K562 (cell line): ENCODE results near the gene TTC9C. TPM values are rescaled to one million over a fixed set of nuclear protein-coding genes. Genes with fewer than 3 reads are reported as not detected.

Experiments used
- ELF2 ChIP-seq: fragments of 250-450 bp; sonication (Bioruptor Pico); IDR thresholded peaks from 2 replicates; pipeline ENCODE4 v1.5.0; 2021; ENCODE audit warnings: mild to moderate bottlenecking
- ETV1 ChIP-seq: fragments of 450-650 bp; conservative IDR thresholded peaks from 2 replicates; pipeline ENCODE4 v1.6.1; 2016; ENCODE audit warnings: missing genetic modification characterization, control low read depth, low read depth, missing compliant biosample characterization
- HCFC1 ChIP-seq: IDR thresholded peaks from 2 replicates; pipeline ENCODE4 v1.6.1; 2012; ENCODE audit warnings: low read depth, low read length, improper control_type of control experiment
- HDAC2 ChIP-seq: fragments of 450-650 bp; IDR thresholded peaks from 2 replicates; pipeline ENCODE4 v1.6.1; 2016; ENCODE audit warnings: mild to moderate bottlenecking
- IRF2 ChIP-seq: sonication (generic); formaldehyde crosslinking; IDR thresholded peaks from 2 replicates; pipeline ENCODE4 v1.8.1; 2022; ENCODE audit warnings: mild to moderate bottlenecking, missing genetic modification reagents
- JUNB ChIP-seq: fragments of 450-650 bp; formaldehyde crosslinking; conservative IDR thresholded peaks from 2 replicates; pipeline ENCODE4 v1.4.0; 2020; ENCODE audit warnings: mild to moderate bottlenecking
- KDM1A ChIP-seq, 2 experiments: fragments of 450-650 bp; IDR thresholded peaks; 2 replicates each; pipeline ENCODE4 v1.6.1; 2016; ENCODE audit warnings: mild to moderate bottlenecking in 2 of 2
- PTTG1 ChIP-seq: fragments of 450-650 bp; IDR thresholded peaks from 2 replicates; pipeline ENCODE4 v1.6.1; 2016; ENCODE audit warnings: low read depth, mild to moderate bottlenecking, missing genetic modification characterization, missing compliant biosample characterization
- RBBP5 ChIP-seq: fragments of 200-600 bp; sonication (generic); IDR thresholded peaks from 2 replicates; pipeline ENCODE4 v1.6.1; 2012; ENCODE audit warnings: borderline replicate concordance, mild to moderate bottlenecking, low read length, control low read depth, inconsistent platforms; ENCODE audit not compliant: insufficient read depth, poor library complexity, severe bottlenecking
- RBM22 ChIP-seq: fragments of 200-400 bp; formaldehyde crosslinking; IDR thresholded peaks from 2 replicates; pipeline ENCODE4 v1.6.1; 2018; ENCODE audit warnings: low read length, low read depth; ENCODE audit not compliant: poor library complexity, severe bottlenecking
- SAFB ChIP-seq: fragments of 200-400 bp; formaldehyde crosslinking; IDR thresholded peaks from 2 replicates; pipeline ENCODE4 v1.6.1; 2017; ENCODE audit warnings: low read depth, low read length, borderline replicate concordance
- STAT6 ChIP-seq: sonication (generic); formaldehyde crosslinking; IDR thresholded peaks from 2 replicates; pipeline ENCODE4 v1.8.1; 2023; ENCODE audit warnings: mild to moderate bottlenecking, missing genetic modification reagents
- ZBTB7A ChIP-seq: IDR thresholded peaks from 2 replicates; pipeline ENCODE4 v1.6.1; 2011; ENCODE audit warnings: low read depth, mild to moderate bottlenecking, low read length, moderate library complexity, borderline replicate concordance; ENCODE audit not compliant: control insufficient read depth
- ZNF41 ChIP-seq: fragments of 250-450 bp; sonication (Bioruptor Pico); conservative IDR thresholded peaks from 2 replicates; pipeline ENCODE4 v1.4.0; 2020; ENCODE audit warnings: mild to moderate bottlenecking
- ZNF699 ChIP-seq: fragments of 250-450 bp; sonication (Bioruptor Pico); IDR thresholded peaks from 2 replicates; pipeline ENCODE4 v1.8.0; 2021; ENCODE audit warnings: mild to moderate bottlenecking, moderate library complexity; ENCODE audit not compliant: insufficient replicate concordance
- polyA plus RNA-seq, 8 experiments: library from polyadenylated mRNA; depleted of rRNA in 4 of 8; stranded (reverse) in 5 of 8; unstranded in 3 of 8; fragments of >200 nt; fragmentation: Nextera tagmentation in 2 of 8; fragmentation: Illumina TruSeq in 1 of 8; extraction: Ambion mirVana in 2 of 8; extraction: Trizol in 1 of 8; gene quantifications; 2 replicates each; pipeline versions ENCODE4 v1.2.1 to v1.2.3, GENCODE V29; 2011 to 2014; ENCODE audit warnings: inconsistent platforms in 1 of 8, missing spikeins in 1 of 8
- total RNA-seq, 7 experiments: library from RNA; depleted of rRNA in 6 of 7; stranded (reverse); fragments of >200 nt in 6 of 7; fragmentation: Illumina TruSeq in 2 of 7; extraction: Trizol in 2 of 7; gene quantifications; 2 replicates each; pipeline versions ENCODE4 v1.2.1 to v1.2.3, GENCODE V29; 2011 to 2021; ENCODE audit warnings: low replicate concordance in 1 of 7
- TF ChIP-seq, protein P1 (sequence below): fragments of 450-650 bp; IDR thresholded peaks from 2 replicates; pipeline ENCODE4 v1.7.1; 2018; ENCODE audit warnings: mild to moderate bottlenecking, low read depth; ENCODE audit not compliant: partially characterized antibody
- TF ChIP-seq, protein P2 (sequence below): fragments of 250-450 bp; sonication (Bioruptor Pico); IDR thresholded peaks from 2 replicates; pipeline ENCODE4 v1.9.0; 2021; ENCODE audit warnings: mild to moderate bottlenecking
- TF ChIP-seq, protein P3 (sequence below): sonication (generic); formaldehyde crosslinking; IDR thresholded peaks from 2 replicates; pipeline ENCODE4 v1.8.0; 2022; ENCODE audit warnings: missing genetic modification reagents, mild to moderate bottlenecking, borderline replicate concordance
- TF ChIP-seq, protein P4 (sequence below): fragments of 450-650 bp; formaldehyde crosslinking; IDR thresholded peaks from 2 replicates; pipeline ENCODE4 v1.4.0; 2022; ENCODE audit warnings: missing genetic modification characterization

The TTC9C gene
- total and polyA plus RNA-seq, 9 of the 15 experiments (the other 6 are each of a cell fraction or from before 2014, with no cell fraction given) = 32.8 to 59.0 (median 37.1) TPM

DNA sequence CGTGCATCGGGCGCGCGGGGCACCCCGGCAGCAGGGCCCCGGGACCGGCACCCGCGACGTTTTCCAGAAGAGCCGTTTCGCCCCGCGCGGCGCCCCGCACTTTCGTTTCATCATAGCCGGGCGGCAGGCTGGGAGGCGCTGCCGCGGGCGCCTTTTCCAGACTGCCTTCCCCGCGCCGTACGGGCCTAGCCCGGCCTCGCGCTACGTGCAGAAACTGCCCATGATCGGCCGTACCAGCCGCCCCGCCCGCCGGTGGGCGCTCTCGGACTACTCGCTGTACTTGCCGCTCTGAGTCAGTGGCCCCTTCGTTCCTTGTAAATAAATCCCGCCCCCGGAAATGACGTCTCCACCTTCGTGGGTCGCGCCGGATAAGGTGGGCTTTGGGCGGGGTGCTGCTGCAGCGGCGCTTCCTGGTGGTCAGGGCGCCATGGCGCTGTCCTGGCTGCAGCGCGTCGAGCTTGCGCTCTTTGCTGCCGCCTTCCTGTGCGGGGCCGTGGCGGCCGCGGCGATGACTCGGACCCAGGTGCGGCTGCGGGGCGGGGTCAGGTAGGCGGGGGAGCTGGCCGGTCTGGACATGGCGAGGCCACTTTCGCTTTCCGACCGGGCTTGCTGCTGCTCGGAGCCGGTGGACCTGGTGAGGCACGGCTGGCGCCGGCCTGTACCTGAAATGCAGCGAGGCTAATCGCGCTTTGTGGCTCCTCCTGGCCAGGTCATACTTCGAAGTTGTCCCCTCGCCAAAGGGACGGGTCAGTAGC lies 58.9 kb downstream of the TTC9C start, which contains the start of gene TMEM179B (continued):
- TF ChIP-seq HCFC1 (peak; percentile 76), ZBTB7A (peak; percentile 91), RBBP5 (peak; percentile 86), ELF2 (CRISPR knock-in tag) (peak; percentile 94), HDAC2 (peak; percentile 56; the same call in 1 of the 2 replicates), ETV1 (tag) (peak; percentile 72), ZNF41 (CRISPR knock-in tag) (no peak), SAFB (peak; percentile 30; the same call in 1 of the 2 replicates), ZNF699 (CRISPR knock-in tag) (no peak), JUNB (no peak), STAT6 (peak; percentile 94), IRF2 (CRISPR knock-in tag) (peak; percentile 94; the same call in 1 of the 2 replicates), KDM1A (IDR thresholded peaks at IDR 0.05) (no peak), PTTG1 (tag) (no peak), RBM22 (peak; percentile 38)
- TF ChIP-seq, protein P1, sequence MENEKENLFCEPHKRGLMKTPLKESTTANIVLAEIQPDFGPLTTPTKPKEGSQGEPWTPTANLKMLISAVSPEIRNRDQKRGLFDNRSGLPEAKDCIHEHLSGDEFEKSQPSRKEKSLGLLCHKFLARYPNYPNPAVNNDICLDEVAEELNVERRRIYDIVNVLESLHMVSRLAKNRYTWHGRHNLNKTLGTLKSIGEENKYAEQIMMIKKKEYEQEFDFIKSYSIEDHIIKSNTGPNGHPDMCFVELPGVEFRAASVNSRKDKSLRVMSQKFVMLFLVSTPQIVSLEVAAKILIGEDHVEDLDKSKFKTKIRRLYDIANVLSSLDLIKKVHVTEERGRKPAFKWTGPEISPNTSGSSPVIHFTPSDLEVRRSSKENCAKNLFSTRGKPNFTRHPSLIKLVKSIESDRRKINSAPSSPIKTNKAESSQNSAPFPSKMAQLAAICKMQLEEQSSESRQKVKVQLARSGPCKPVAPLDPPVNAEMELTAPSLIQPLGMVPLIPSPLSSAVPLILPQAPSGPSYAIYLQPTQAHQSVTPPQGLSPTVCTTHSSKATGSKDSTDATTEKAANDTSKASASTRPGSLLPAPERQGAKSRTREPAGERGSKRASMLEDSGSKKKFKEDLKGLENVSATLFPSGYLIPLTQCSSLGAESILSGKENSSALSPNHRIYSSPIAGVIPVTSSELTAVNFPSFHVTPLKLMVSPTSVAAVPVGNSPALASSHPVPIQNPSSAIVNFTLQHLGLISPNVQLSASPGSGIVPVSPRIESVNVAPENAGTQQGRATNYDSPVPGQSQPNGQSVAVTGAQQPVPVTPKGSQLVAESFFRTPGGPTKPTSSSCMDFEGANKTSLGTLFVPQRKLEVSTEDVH = peak; percentile 87
- TF ChIP-seq, protein P2, sequence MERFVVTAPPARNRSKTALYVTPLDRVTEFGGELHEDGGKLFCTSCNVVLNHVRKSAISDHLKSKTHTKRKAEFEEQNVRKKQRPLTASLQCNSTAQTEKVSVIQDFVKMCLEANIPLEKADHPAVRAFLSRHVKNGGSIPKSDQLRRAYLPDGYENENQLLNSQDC (CRISPR knock-in tag) = 0 out of 2 replicates have a peak, but pooled peaks have one; percentile 29
- TF ChIP-seq, protein P3, sequence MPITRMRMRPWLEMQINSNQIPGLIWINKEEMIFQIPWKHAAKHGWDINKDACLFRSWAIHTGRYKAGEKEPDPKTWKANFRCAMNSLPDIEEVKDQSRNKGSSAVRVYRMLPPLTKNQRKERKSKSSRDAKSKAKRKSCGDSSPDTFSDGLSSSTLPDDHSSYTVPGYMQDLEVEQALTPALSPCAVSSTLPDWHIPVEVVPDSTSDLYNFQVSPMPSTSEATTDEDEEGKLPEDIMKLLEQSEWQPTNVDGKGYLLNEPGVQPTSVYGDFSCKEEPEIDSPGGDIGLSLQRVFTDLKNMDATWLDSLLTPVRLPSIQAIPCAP = peak; percentile 92
- TF ChIP-seq, protein P4, sequence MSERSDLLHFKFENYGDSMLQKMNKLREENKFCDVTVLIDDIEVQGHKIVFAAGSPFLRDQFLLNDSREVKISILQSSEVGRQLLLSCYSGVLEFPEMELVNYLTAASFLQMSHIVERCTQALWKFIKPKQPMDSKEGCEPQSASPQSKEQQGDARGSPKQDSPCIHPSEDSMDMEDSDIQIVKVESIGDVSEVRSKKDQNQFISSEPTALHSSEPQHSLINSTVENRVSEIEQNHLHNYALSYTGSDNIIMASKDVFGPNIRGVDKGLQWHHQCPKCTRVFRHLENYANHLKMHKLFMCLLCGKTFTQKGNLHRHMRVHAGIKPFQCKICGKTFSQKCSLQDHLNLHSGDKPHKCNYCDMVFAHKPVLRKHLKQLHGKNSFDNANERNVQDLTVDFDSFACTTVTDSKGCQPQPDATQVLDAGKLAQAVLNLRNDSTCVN (CRISPR knock-in tag) = no peak
